Uterus (tissue), 2 donors: ENCODE results near the gene BLID.

Experiments
- POLR2A ChIP-seq, 2 donors: fragments of 450-650 bp; IDR thresholded peaks; one replicate each; pipeline ENCODE4 v1.6.1; 2016; ENCODE audit warnings: antibody characterized with exemption in 2 of 2, mild to moderate bottlenecking in 1 of 2, moderate library complexity in 1 of 2
- TF ChIP-seq, protein P1 (sequence below), 4 experiments: fragments of 200-600 bp in 2 of 4; fragments of 450-650 bp in 2 of 4; sonication (generic) in 2 of 4; IDR thresholded peaks; one replicate each; pipeline ENCODE4 v1.5.1; 2016 to 2019; ENCODE audit warnings: antibody characterized with exemption in 4 of 4, mild to moderate bottlenecking in 2 of 4, moderate library complexity in 1 of 4

DNA sequence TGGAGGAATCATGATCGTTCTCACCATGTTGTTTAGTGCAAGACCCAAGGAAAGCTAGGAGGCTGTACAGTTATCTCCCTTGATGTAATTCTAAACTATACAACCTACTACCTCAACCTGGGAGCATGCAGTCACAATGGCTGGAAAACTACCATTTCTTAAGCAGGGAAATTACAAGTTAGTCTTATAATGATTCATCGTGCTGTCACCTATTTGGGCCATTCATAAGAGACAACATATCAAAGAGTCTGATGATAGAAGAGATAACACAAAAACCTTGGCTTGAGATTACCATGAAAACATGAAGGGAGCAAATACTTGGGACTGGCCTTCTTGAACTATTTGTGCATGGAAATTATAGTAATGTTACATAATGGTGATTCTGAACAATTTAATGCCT lies 30.5 kb upstream of the BLID start:
- TF ChIP-seq, protein P1, sequence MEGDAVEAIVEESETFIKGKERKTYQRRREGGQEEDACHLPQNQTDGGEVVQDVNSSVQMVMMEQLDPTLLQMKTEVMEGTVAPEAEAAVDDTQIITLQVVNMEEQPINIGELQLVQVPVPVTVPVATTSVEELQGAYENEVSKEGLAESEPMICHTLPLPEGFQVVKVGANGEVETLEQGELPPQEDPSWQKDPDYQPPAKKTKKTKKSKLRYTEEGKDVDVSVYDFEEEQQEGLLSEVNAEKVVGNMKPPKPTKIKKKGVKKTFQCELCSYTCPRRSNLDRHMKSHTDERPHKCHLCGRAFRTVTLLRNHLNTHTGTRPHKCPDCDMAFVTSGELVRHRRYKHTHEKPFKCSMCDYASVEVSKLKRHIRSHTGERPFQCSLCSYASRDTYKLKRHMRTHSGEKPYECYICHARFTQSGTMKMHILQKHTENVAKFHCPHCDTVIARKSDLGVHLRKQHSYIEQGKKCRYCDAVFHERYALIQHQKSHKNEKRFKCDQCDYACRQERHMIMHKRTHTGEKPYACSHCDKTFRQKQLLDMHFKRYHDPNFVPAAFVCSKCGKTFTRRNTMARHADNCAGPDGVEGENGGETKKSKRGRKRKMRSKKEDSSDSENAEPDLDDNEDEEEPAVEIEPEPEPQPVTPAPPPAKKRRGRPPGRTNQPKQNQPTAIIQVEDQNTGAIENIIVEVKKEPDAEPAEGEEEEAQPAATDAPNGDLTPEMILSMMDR (IDR thresholded peaks at IDR 0.05), result no peak
- TF ChIP-seq POLR2A (IDR thresholded peaks at IDR 0.05), result no peak
